HepG2 (cell line): Measurements from ENCODE around the gene LYSMD1. TPM values are rescaled to one million over a fixed set of nuclear protein-coding genes. Genes with fewer than 3 reads are reported as not detected.

Source experiments
- ATAC-seq: fragments of 200-7000 bp; cut with Tn5 transposase; 3 replicates; pipeline ENCODE4 v1.9.1; 2020; ENCODE audit warnings: mild to moderate bottlenecking, moderate library complexity
- BruUV-seq: library from RNA; stranded (reverse); fragments of 400-500 nt; replicated peaks from 2 replicates; lab custom pipeline; 2021; lab: Mats Ljungman, UMichigan
- CTCF ChIA-PET: fragments of 300-600 bp; formaldehyde crosslinking; extraction: SDS; loops from one replicate; lab custom pipeline; 2021; ENCODE audit warnings: low total read pairs, inconsistent platforms, low intra/inter-chr PET ratio; lab: Yijun Ruan, JAX
- POLR2A ChIA-PET: fragments of 350-600 bp; sonication (Branson Sonifier 250); formaldehyde crosslinking; loops from one replicate; lab custom pipeline; 2020; ENCODE audit warnings: antibody characterized with exemption, inconsistent platforms; lab: Yijun Ruan, JAX
- DNase-seq: peaks from one replicate; pipeline ENCODE4 v3.0.0-alpha.2; 2015; ENCODE audit warnings: low spot score
- FAIRE-seq: peaks from 3 replicates; lab custom pipeline; 2011; peaks lifted over from hg19 to GRCh38; lab: Jason Lieb, UNC
- H2AFZ ChIP-seq: one replicate; pipeline ENCODE4 v1.6.1; 2011; ENCODE audit warnings: low read length, inconsistent platforms
- H3K27ac ChIP-seq: fragments of 300-600 bp; 3 replicates; pipeline ENCODE4 v1.8.0; 2011; ENCODE audit warnings: mixed run types, mild to moderate bottlenecking, mixed read lengths, low read length, inconsistent platforms; ENCODE audit not compliant: insufficient read depth; ENCODE audit errors: extremely low read length
- H3K27me3 ChIP-seq, 2 experiments: fragments of 200-600 bp in 1 of 2; 2 replicates in 1 of 2; 3 replicates in 1 of 2; pipeline versions ENCODE4 v1.6.0 to v1.8.0; 2011; ENCODE audit warnings: low read length in 2 of 2, mild to moderate bottlenecking in 2 of 2, moderate library complexity in 2 of 2, inconsistent platforms in 1 of 2; ENCODE audit not compliant: insufficient read depth in 2 of 2, control insufficient read depth in 1 of 2
- H3K36me3 ChIP-seq, 2 experiments: fragments of 200-600 bp in 1 of 2; replicated peaks in 1 of 2; 2 replicates in 1 of 2; 3 replicates in 1 of 2; pipeline versions ENCODE4 v1.5.1 to v1.8.0; 2011; ENCODE audit warnings: low read length in 2 of 2, inconsistent platforms in 1 of 2; ENCODE audit not compliant: insufficient read depth in 2 of 2, control insufficient read depth in 1 of 2
- H3K4me1 ChIP-seq: 2 replicates; pipeline ENCODE4 v1.5.1; 2012; ENCODE audit warnings: low read length, inconsistent platforms; ENCODE audit not compliant: insufficient read depth
- H3K4me2 ChIP-seq: 2 replicates; pipeline ENCODE4 v1.6.0; 2011; ENCODE audit warnings: low read depth, low read length, inconsistent platforms
- H3K4me3 ChIP-seq, 3 experiments: fragments of 200-600 bp in 1 of 3; sonication (generic), shearing (Covaris generic) in 1 of 3; replicated peaks in 1 of 3; 2 replicates each; pipeline ENCODE4 v1.5.1; 2011 to 2016; ENCODE audit warnings: low read length in 3 of 3, inconsistent platforms in 2 of 3, low read depth in 2 of 3, mild to moderate bottlenecking in 2 of 3, control low read depth in 1 of 3, mixed read lengths in 1 of 3; ENCODE audit not compliant: insufficient read depth in 1 of 3
- H3K79me2 ChIP-seq: one replicate; pipeline ENCODE4 v1.6.1; 2011; ENCODE audit warnings: low read length, inconsistent platforms; ENCODE audit not compliant: insufficient read depth
- H3K9ac ChIP-seq: 2 replicates; pipeline ENCODE4 v1.6.0; 2011; ENCODE audit warnings: mild to moderate bottlenecking, low read depth, low read length, inconsistent platforms; ENCODE audit not compliant: insufficient read depth
- H3K9me3 ChIP-seq: 2 replicates; pipeline ENCODE4 v1.5.1; 2012; ENCODE audit warnings: mild to moderate bottlenecking, low read length
- H4K20me1 ChIP-seq: 2 replicates; pipeline ENCODE4 v1.6.0; 2011; ENCODE audit warnings: inconsistent platforms, mild to moderate bottlenecking, low read length, moderate library complexity; ENCODE audit not compliant: insufficient read depth
- ETV5 ChIP-seq: IDR thresholded peaks from 2 replicates; pipeline ENCODE4 v1.6.1; 2018; ENCODE audit warnings: missing biosample characterization, missing genetic modification reagents, inconsistent platforms, borderline replicate concordance
- MED8 ChIP-seq: sonication (generic); formaldehyde crosslinking; IDR thresholded peaks from 2 replicates; pipeline ENCODE4 v1.8.1; 2023; ENCODE audit warnings: mild to moderate bottlenecking, missing genetic modification reagents; ENCODE audit not compliant: insufficient replicate concordance
- RAD21 ChIP-seq: fragments of 450-650 bp; formaldehyde crosslinking; IDR thresholded peaks from 2 replicates; pipeline ENCODE4 v1.5.0; 2020; ENCODE audit warnings: mild to moderate bottlenecking
- ZNF256 ChIP-seq: sonication (generic); formaldehyde crosslinking; conservative IDR thresholded peaks from 2 replicates; pipeline ENCODE4 v1.4.0; 2020; ENCODE audit warnings: missing genetic modification reagents
- ZNF264 ChIP-seq: sonication (generic); formaldehyde crosslinking; IDR thresholded peaks from 2 replicates; pipeline ENCODE4 v1.4.0; 2020; ENCODE audit warnings: missing genetic modification reagents
- ZNF615 ChIP-seq: sonication (generic); formaldehyde crosslinking; IDR thresholded peaks from 2 replicates; pipeline ENCODE4 v1.5.0; 2020; ENCODE audit warnings: mild to moderate bottlenecking, missing genetic modification reagents, borderline replicate concordance
- WGBS: methylation state at CpG from one replicate; pipeline ENCODE4 v1.1.6; 2017; ENCODE audit warnings: low lambda C conversion rate; 5-methylcytosine and 5-hydroxymethylcytosine counted together
- in situ Hi-C: cut with HindIII; loops from 2 replicates; pipeline ENCODE4 v1.10.0; 2017; ENCODE audit warnings: low pct_unique_long_range_greater_than_20kb; ENCODE audit not compliant: extremely low pct_ligation_motif_present
- intact Hi-C: fragments of 100-400 bp; cut with micrococcal nuclease; formaldehyde crosslinking; loops from one replicate; pipeline ENCODE4 v1.10.0; 2022; ENCODE audit not compliant: unreplicated experiment
- polyA plus RNA-seq, 8 experiments: library from polyadenylated mRNA; depleted of rRNA in 3 of 8; stranded (reverse) in 7 of 8; unstranded in 1 of 8; fragments of >200 nt; fragmentation: Illumina TruSeq in 4 of 8; extraction: Trizol in 4 of 8; gene quantifications; 2 replicates each; pipeline versions ENCODE4 v1.2.1 to v1.2.3, GENCODE V29; 2011 to 2016; ENCODE audit warnings: low read depth in 4 of 8, missing spikeins in 1 of 8, mixed read lengths in 1 of 8; ENCODE audit not compliant: insufficient read depth in 1 of 8
- total RNA-seq, 5 experiments: library from RNA; depleted of rRNA; stranded (reverse); fragments of >200 nt; fragmentation: Illumina TruSeq; extraction: Trizol; gene quantifications; 2 replicates each; pipeline ENCODE4 v1.2.3, GENCODE V29; 2016; ENCODE audit warnings: low read depth in 1 of 5

The LYSMD1 gene
- total and polyA plus RNA-seq, 2 of the 13 experiments (the other 11 are each of a cell fraction or from before 2014, with no cell fraction given), result 3.8 to 4.8 TPM

DNA sequence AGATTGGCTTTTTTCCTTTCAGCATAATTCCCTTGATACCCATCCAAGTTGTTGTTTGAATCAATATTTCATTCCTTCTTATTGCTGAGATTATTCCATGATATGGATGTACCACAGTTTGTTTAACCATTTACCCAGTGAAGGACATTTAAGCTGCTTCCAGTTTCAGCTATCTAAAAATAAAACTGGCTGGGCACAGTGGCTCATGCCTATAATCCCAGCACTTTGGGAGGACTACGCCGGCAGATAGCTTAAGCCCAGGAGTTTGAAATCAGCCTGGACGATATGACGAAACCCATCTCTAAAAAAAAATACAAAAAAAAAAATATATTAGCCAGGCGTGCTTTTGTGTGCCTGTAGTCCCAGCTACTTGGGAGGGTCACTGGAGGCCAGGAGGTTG lies 51.8 kb downstream of the LYSMD1 start:
- FAIRE-seq (no peak), DNase-seq (no peak), ATAC-seq (no peak)
- Histone ChIP-seq H3K4me2 (no peak overlapping the region), H3K27me3 (no peaks in the 10 kb centered on the region), H3K79me2 (no peaks in the 10 kb centered on the region), H3K4me3 (no peak overlapping the region), H3K36me3 (no peaks in the 10 kb centered on the region), H3K27ac (no peak overlapping the region), H3K9ac (no peak overlapping the region), H2AFZ (no peak overlapping the region), H3K9me3 (no peaks in the 10 kb centered on the region), H4K20me1 (no peaks in the 10 kb centered on the region), H3K4me1 (peaks cover 2% of the 10 kb centered on the region)
- ChIA-PET POLR2A (no interaction called here), CTCF (no interaction called here)
- intact Hi-C loops (no loop called here), in situ Hi-C loops (no loop called here)
- no peak for TF ChIP-seq ZNF256 (CRISPR knock-in tag)
- TF ChIP-seq ZNF615 (CRISPR knock-in tag), result no peak
- TF ChIP-seq MED8 (CRISPR knock-in tag), result no peak
- no peak for TF ChIP-seq RAD21 (CRISPR knock-in tag)
- no peak for TF ChIP-seq ETV5 (CRISPR knock-in tag)
- TF ChIP-seq ZNF264, result no peak
- BruUV-seq, result no TSS peak
- 55% methylated on average over 5 of the region's 5 CpGs for WGBS

Other genes starting within 250 kb of the LYSMD1 start
- 31.0 and 34.6 TPM in 2 replicates for gene SETDB1, start 239.5 kb downstream of the LYSMD1 start, total RNA-seq (2016; rRNA removed; fragmentation: Illumina TruSeq; extraction: Trizol)
- gene SETDB1, start 239.5 kb downstream of the LYSMD1 start, polyA plus RNA-seq (2011; rRNA removed), result 30.1 and 33.1 TPM in 2 replicates
- gene CERS2, start 191.1 kb downstream of the LYSMD1 start, total RNA-seq (2016; rRNA removed; fragmentation: Illumina TruSeq; extraction: Trizol), result 188 and 298 TPM in 2 replicates
- gene CERS2, start 191.1 kb downstream of the LYSMD1 start, polyA plus RNA-seq (2011; rRNA removed), result 269 and 315 TPM in 2 replicates
- gene ANXA9, start 183.6 kb downstream of the LYSMD1 start, total RNA-seq (2016; rRNA removed; fragmentation: Illumina TruSeq; extraction: Trizol), result 23.9 and 29.9 TPM in 2 replicates
- gene ANXA9, start 183.6 kb downstream of the LYSMD1 start, polyA plus RNA-seq (2011; rRNA removed), result 13.3 and 14.3 TPM in 2 replicates
- gene MINDY1, start 159.0 kb downstream of the LYSMD1 start, total RNA-seq (2016; rRNA removed; fragmentation: Illumina TruSeq; extraction: Trizol), result 9.2 and 11.1 TPM in 2 replicates
- 15.0 and 18.0 TPM in 2 replicates for gene MINDY1, start 159.0 kb downstream of the LYSMD1 start, polyA plus RNA-seq (2011; rRNA removed)
- gene PRUNE1, start 157.5 kb downstream of the LYSMD1 start, total RNA-seq (2016; rRNA removed; fragmentation: Illumina TruSeq; extraction: Trizol), result 19.0 and 26.2 TPM in 2 replicates
- gene PRUNE1, start 157.5 kb downstream of the LYSMD1 start, polyA plus RNA-seq (2011; rRNA removed), result 24.4 and 31.9 TPM in 2 replicates
- gene BNIPL, start 129.3 kb downstream of the LYSMD1 start, total RNA-seq (2016; rRNA removed; fragmentation: Illumina TruSeq; extraction: Trizol), result 0.20 and 0.40 TPM in 2 replicates
- gene BNIPL, start 129.3 kb downstream of the LYSMD1 start, polyA plus RNA-seq (2011; rRNA removed), result 0.84 and 1.1 TPM in 2 replicates
- 0.74 and 1.5 TPM in 2 replicates for gene C1orf56, start 118.2 kb downstream of the LYSMD1 start, total RNA-seq (2016; rRNA removed; fragmentation: Illumina TruSeq; extraction: Trizol)
- 3.2 TPM in 2 replicates for gene C1orf56, start 118.2 kb downstream of the LYSMD1 start, polyA plus RNA-seq (2011; rRNA removed)
- gene CDC42SE1, start 106.3 kb downstream of the LYSMD1 start, total RNA-seq (2016; rRNA removed; fragmentation: Illumina TruSeq; extraction: Trizol), result 17.6 and 18.8 TPM in 2 replicates
- 17.9 and 20.5 TPM in 2 replicates for gene CDC42SE1, start 106.3 kb downstream of the LYSMD1 start, polyA plus RNA-seq (2011; rRNA removed)
- 0.17 and 0.22 TPM in 2 replicates for gene MLLT11, start 105.5 kb downstream of the LYSMD1 start, total RNA-seq (2016; rRNA removed; fragmentation: Illumina TruSeq; extraction: Trizol)
- gene MLLT11, start 105.5 kb downstream of the LYSMD1 start, polyA plus RNA-seq (2011; rRNA removed), result 0.14 and 0.21 TPM in 2 replicates
- not detected in 2 replicates for gene GABPB2, start 95.1 kb downstream of the LYSMD1 start, total RNA-seq (2016; rRNA removed; fragmentation: Illumina TruSeq; extraction: Trizol)
- gene GABPB2, start 95.1 kb downstream of the LYSMD1 start, polyA plus RNA-seq (2011; rRNA removed), result 0.09 TPM in 1 of 2 replicates, not detected in the other
- 0.80 and 1.4 TPM in 2 replicates for gene SEMA6C, start 19.3 kb downstream of the LYSMD1 start, total RNA-seq (2016; rRNA removed; fragmentation: Illumina TruSeq; extraction: Trizol)
- 2.9 and 4.2 TPM in 2 replicates for gene SEMA6C, start 19.3 kb downstream of the LYSMD1 start, polyA plus RNA-seq (2011; rRNA removed)
- not detected in 2 replicates for gene TNFAIP8L2, start 9.3 kb downstream of the LYSMD1 start, total RNA-seq (2016; rRNA removed; fragmentation: Illumina TruSeq; extraction: Trizol)
- gene TNFAIP8L2, start 9.3 kb downstream of the LYSMD1 start, polyA plus RNA-seq (2011; rRNA removed), result not detected in 2 replicates
- gene SCNM1, start 242 bp upstream of the LYSMD1 start, total RNA-seq (2016; rRNA removed; fragmentation: Illumina TruSeq; extraction: Trizol), result 31.5 and 32.5 TPM in 2 replicates
- 16.3 and 17.5 TPM in 2 replicates for gene SCNM1, start 242 bp upstream of the LYSMD1 start, polyA plus RNA-seq (2011; rRNA removed)
- not detected in 2 replicates for gene TMOD4, start 10.1 kb upstream of the LYSMD1 start, total RNA-seq (2016; rRNA removed; fragmentation: Illumina TruSeq; extraction: Trizol)
- gene TMOD4, start 10.1 kb upstream of the LYSMD1 start, polyA plus RNA-seq (2011; rRNA removed), result 0.61 and 0.66 TPM in 2 replicates
- 34.5 TPM in 2 replicates for gene VPS72, start 24.3 kb upstream of the LYSMD1 start, total RNA-seq (2016; rRNA removed; fragmentation: Illumina TruSeq; extraction: Trizol)
- gene VPS72, start 24.3 kb upstream of the LYSMD1 start, polyA plus RNA-seq (2011; rRNA removed), result 33.7 and 39.1 TPM in 2 replicates
- 43.8 and 45.3 TPM in 2 replicates for gene PIP5K1A, start 32.6 kb upstream of the LYSMD1 start, total RNA-seq (2016; rRNA removed; fragmentation: Illumina TruSeq; extraction: Trizol)
- gene PIP5K1A, start 32.6 kb upstream of the LYSMD1 start, polyA plus RNA-seq (2011; rRNA removed), result 61.1 and 65.1 TPM in 2 replicates
- gene PSMD4, start 88.8 kb upstream of the LYSMD1 start, total RNA-seq (2016; rRNA removed; fragmentation: Illumina TruSeq; extraction: Trizol), result 243 and 320 TPM in 2 replicates
- gene PSMD4, start 88.8 kb upstream of the LYSMD1 start, polyA plus RNA-seq (2011; rRNA removed), result 174 and 194 TPM in 2 replicates
- gene ZNF687, start 116.4 kb upstream of the LYSMD1 start, total RNA-seq (2016; rRNA removed; fragmentation: Illumina TruSeq; extraction: Trizol), result 14.1 and 15.0 TPM in 2 replicates
- gene ZNF687, start 116.4 kb upstream of the LYSMD1 start, polyA plus RNA-seq (2011; rRNA removed), result 16.5 and 24.5 TPM in 2 replicates
- gene PI4KB, start 161.5 kb upstream of the LYSMD1 start, total RNA-seq (2016; rRNA removed; fragmentation: Illumina TruSeq; extraction: Trizol), result 18.6 and 19.5 TPM in 2 replicates
- gene PI4KB, start 161.5 kb upstream of the LYSMD1 start, polyA plus RNA-seq (2011; rRNA removed), result 29.3 and 32.6 TPM in 2 replicates
- 32.0 and 36.2 TPM in 2 replicates for gene RFX5, start 181.3 kb upstream of the LYSMD1 start, total RNA-seq (2016; rRNA removed; fragmentation: Illumina TruSeq; extraction: Trizol)
- gene RFX5, start 181.3 kb upstream of the LYSMD1 start, polyA plus RNA-seq (2011; rRNA removed), result 17.9 and 20.3 TPM in 2 replicates
- gene SELENBP1, start 206.8 kb upstream of the LYSMD1 start, total RNA-seq (2016; rRNA removed; fragmentation: Illumina TruSeq; extraction: Trizol), result 29.0 and 30.2 TPM in 2 replicates
- 27.8 and 29.3 TPM in 2 replicates for gene SELENBP1, start 206.8 kb upstream of the LYSMD1 start, polyA plus RNA-seq (2011; rRNA removed)
- 336 and 414 TPM in 2 replicates for gene PSMB4, start 233.7 kb upstream of the LYSMD1 start, total RNA-seq (2016; rRNA removed; fragmentation: Illumina TruSeq; extraction: Trizol)
- gene PSMB4, start 233.7 kb upstream of the LYSMD1 start, polyA plus RNA-seq (2011; rRNA removed), result 364 and 383 TPM in 2 replicates